ENCODE measurements around the gene FAT4.

Gene FAT4

GRCh38 chr4:125317525-125317877 lies 2.7 kb downstream of the FAT4 start:
- DNase-seq (ENCODE audit: low spot score) = no peak

DNA sequence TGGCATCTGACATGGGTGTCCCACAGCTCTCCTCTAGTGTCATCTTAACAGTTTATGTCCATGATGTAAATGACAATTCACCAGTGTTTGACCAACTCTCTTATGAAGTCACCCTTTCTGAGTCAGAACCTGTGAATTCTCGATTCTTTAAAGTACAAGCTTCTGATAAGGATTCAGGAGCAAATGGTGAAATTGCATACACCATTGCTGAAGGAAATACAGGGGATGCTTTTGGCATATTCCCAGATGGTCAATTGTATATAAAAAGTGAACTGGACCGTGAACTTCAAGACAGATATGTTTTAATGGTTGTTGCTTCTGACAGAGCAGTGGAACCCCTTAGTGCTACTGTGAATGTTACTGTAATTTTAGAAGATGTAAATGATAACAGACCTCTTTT lies 4.6 kb downstream of the FAT4 start:
- no peak for DNase-seq (ENCODE audit: low spot score)

DNA sequence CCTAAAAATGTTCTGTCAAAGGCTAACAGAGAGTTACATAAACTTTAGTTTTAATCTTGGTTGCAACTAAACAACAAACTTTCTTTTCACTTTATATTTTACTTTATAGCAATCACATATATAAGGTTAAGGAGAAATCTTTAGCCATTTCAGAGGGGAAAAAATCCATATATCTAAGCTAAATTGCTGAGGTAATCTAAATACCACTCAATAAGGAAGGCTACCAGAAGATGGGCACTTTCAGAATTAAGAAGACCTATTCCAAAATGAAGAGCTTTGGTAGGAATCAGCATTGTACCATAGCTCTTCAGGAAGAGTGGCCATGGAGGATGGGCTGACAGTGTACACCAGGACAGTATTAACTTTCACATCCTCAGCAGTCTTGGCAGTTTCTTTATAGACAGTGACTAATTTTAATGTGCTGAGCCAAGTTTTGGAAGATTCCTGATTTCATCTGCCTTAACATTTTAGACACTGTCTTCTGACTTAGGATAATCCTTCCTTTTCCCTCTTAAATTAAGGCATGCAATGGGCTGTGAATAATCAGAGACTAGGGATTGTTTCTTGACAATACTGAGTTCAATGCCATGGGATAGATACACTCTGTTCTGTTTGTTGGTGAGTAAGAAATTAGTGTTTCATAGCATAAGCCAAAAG lies 7.1 kb downstream of the FAT4 start:
- no peak for DNase-seq (ENCODE audit: low spot score)

DNA sequence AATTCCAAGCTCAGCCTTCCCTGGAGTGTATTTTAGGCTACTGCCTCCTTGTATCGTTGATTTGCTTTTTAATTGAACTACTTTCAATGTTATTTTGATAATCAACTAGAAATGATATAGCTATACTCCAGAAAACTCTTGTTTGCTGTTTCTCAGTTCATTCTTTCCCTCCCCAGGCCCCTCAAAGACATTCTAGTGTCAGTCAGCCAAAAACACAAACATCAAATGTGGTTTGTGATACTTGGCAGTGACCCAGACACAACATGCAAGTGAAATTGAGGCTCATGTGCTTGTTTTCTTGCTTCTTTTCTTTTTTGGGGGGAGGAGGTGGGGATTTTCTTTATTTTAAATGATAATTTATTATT lies 7.6 kb downstream of the FAT4 start:
- DNase-seq (ENCODE audit: low spot score) = no peak

DNA sequence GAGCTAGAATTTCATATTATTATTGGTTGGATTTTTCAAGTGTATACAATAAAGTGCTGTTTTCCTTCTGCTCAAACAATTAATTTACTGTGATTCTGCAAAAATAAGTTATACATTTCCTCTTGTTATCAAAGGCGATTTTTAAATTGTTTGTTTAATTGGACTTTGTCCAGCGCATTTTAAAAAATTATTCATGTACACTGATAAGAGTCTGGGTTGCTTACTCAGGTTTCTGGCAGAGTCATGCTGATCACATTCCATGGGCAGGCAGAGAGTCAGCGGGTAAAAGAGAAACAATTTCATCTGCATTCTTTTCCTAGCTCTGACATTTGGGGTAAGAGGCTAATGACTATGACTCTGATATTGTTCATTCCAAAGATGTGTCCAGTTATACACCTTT lies 8.9 kb downstream of the FAT4 start:
- DNase-seq (ENCODE audit: low spot score) = no peak

- no peak for DNase-seq (ENCODE audit: low spot score)
These were observed 11.0 kb downstream of the FAT4 start for GRCh38 chr4:125325733-125326132.

- DNase-seq (ENCODE audit: low spot score) = no peak
These were observed 16.4 kb downstream of the FAT4 start for GRCh38 chr4:125331116-125331515.

GRCh38 chr4:125334926-125335325 lies 20.2 kb downstream of the FAT4 start:
- DNase-seq (ENCODE audit: low spot score) = no peak

GRCh38 chr4:125338814-125339213 lies 24.1 kb downstream of the FAT4 start:
- DNase-seq (ENCODE audit: low spot score) = no peak

GRCh38 chr4:125344198-125344597 lies 29.4 kb downstream of the FAT4 start:
- DNase-seq (ENCODE audit: low spot score) = no peak

DNA sequence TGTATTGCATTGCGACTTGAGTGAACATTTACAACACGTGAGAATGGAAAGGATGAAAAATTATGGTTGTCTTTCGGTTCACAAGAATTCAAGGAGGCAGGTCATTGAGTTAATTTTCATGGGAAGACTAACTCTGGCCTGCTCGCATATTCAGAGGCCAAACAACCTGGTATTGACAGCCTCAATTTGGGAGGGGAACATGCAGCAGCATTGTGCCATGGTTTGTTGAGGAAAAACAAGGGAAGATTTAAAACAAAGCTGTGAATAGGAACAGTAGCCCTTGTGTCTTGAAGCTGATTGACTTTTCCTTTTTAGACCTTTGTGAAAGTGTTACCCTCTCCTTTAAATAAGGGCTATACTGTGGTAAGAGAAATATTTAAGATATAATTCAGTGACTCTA lies 31.9 kb downstream of the FAT4 start:
- no peak for DNase-seq (ENCODE audit: low spot score)

- no peak for DNase-seq (ENCODE audit: low spot score)
These were observed 35.8 kb downstream of the FAT4 start for GRCh38 chr4:125350470-125351135.

GRCh38 chr4:125352521-125352920 lies 37.8 kb downstream of the FAT4 start:
- DNase-seq (ENCODE audit: low spot score) = no peak

DNA sequence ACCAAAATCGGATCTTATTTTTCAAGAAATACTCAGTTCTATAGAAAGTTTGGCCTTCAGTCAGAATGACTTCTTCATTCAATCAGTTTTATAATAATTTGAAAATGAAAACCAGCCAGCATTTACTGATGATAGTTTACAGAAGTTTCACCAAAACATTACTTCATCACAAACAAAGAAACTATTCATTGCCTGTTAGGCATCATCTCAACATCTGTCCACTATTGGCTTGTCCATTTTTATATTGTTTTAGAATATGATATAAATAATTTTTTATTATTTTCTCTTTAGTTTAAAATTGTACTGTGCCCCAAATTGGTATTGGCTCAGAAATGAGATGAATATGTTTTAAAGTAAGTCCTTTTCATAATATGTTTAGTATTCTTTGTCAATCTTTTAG lies 38.4 kb downstream of the FAT4 start:
- DNase-seq (ENCODE audit: low spot score) = no peak

DNA sequence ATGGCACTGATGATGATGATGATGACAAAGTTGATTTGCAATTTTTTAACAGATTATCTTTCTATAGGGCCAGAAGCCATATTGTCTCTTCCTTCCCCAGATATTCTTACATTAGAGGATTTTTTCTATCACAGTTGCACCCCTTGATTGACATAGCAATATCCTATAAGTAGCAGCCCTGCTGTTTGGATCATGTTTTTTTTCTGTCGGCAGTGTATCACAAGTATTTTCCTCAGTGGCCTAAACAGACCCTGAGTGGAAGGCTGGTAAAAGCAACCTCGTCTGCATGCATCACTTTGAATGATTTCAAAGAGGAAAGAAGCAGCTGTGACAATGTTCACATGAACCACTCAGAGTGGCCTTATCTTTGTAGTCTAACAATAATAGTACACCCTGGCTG lies 41.0 kb downstream of the FAT4 start:
- DNase-seq (ENCODE audit: low spot score) = no peak

GRCh38 chr4:125357675-125358074 lies 42.9 kb downstream of the FAT4 start:
- DNase-seq (ENCODE audit: low spot score) = no peak

- no peak for DNase-seq (ENCODE audit: low spot score)
These were observed 43.7 kb downstream of the FAT4 start for GRCh38 chr4:125358453-125358852.

DNA sequence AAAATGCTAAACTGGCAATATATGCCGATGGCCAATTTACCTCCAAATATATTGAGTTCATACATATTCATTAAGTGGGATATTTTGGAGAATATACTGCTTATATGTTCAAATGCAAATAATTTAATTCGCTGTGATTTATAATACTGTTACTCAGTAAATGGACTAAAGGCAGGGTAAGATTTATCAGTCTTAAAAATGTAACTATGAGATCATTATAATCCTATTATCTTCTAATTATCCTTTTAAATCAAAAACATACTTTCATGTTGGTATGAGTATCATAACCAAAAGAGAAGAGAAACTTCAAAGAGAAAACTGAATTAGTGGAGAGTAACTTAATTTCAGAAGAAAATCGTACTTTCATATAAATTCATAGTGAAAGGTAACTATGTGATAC lies 44.6 kb downstream of the FAT4 start:
- DNase-seq (ENCODE audit: low spot score) = no peak

- DNase-seq (ENCODE audit: low spot score) = no peak
These were observed 45.3 kb downstream of the FAT4 start for GRCh38 chr4:125359960-125360634.

- no peak for DNase-seq (ENCODE audit: low spot score)
These were observed 46.0 kb downstream of the FAT4 start for GRCh38 chr4:125360727-125361126.

All from SW480 (cell line).